IPS-18c (cell line): ENCODE results near the gene SLC47A2.
A peak's percentile ranks its signal among the peaks of the same experiment; 100 is the strongest.

Source experiments
- H3K4me3 ChIP-seq: 2 replicates; pipeline ENCODE4 v1.7.0; 2013; ENCODE audit warnings: low read depth, mild to moderate bottlenecking, low read length, moderate library complexity; ENCODE audit not compliant: insufficient read depth
- H3K9me3 ChIP-seq: one replicate; pipeline ENCODE4 v1.6.1; 2013; ENCODE audit warnings: mild to moderate bottlenecking, low read length, moderate library complexity; ENCODE audit not compliant: control insufficient read depth, insufficient read depth

Gene SLC47A2

GRCh38 chr17:19750020-19750572, 33.7 kb upstream of the SLC47A2 start:
- H3K9me3 ChIP-seq = no peaks in the 10 kb centered on the region
- H3K4me3 ChIP-seq = no peak overlapping the region

GRCh38 chr17:19748807-19749193, 32.4 kb upstream of the SLC47A2 start:
- H3K9me3 ChIP-seq = no peaks in the 10 kb centered on the region
- H3K4me3 ChIP-seq = no peak overlapping the region

GRCh38 chr17:19747829-19748806, 31.7 kb upstream of the SLC47A2 start, which contains the start of gene ALDH3A1:
Gene ALDH3A1, minus strand, starts transcription at chr17:19748298. Its CDS starts 3,169 bp downstream, at chr17:19745129.
- no peak within 1 kb of the TSS for H3K4me3 ChIP-seq

GRCh38 chr17:19747159-19747719, 30.9 kb upstream of the SLC47A2 start:
- Histone ChIP-seq H3K9me3 (no peaks in the 10 kb centered on the region), H3K4me3 (no peak overlapping the region)

More at GRCh38 chr17:19747829-19748806, 31.7 kb upstream of the SLC47A2 start, which contains the start of gene ALDH3A1:
- H3K9me3 ChIP-seq = no peaks in the 10 kb centered on the region

- H3K4me3 ChIP-seq = no peak overlapping the region
These were observed 30.1 kb upstream of the SLC47A2 start for GRCh38 chr17:19746517-19746916.

GRCh38 chr17:19744922-19745757, 28.8 kb upstream of the SLC47A2 start:
- Histone ChIP-seq H3K4me3 (peak overlapping the region; percentile 43; the same call in 1 of the 2 replicates), H3K9me3 (no peaks in the 10 kb centered on the region)

More at GRCh38 chr17:19746517-19746916, 30.1 kb upstream of the SLC47A2 start:
- no peaks in the 10 kb centered on the region for H3K9me3 ChIP-seq

- Histone ChIP-seq H3K4me3 (peak overlapping the region; percentile 43), H3K9me3 (no peaks in the 10 kb centered on the region)
These were observed 28.1 kb upstream of the SLC47A2 start for GRCh38 chr17:19744492-19744891.

- no peaks in the 10 kb centered on the region for H3K9me3 ChIP-seq
- no peak overlapping the region for H3K4me3 ChIP-seq
These were observed 27.0 kb upstream of the SLC47A2 start for GRCh38 chr17:19743101-19744100.

- Histone ChIP-seq H3K9me3 (no peaks in the 10 kb centered on the region), H3K4me3 (no peak overlapping the region)
These were observed 26.1 kb upstream of the SLC47A2 start for GRCh38 chr17:19742495-19742894.

GRCh38 chr17:19741832-19742457, 25.6 kb upstream of the SLC47A2 start:
- Histone ChIP-seq H3K4me3 (no peak overlapping the region), H3K9me3 (no peaks in the 10 kb centered on the region)

- H3K4me3 ChIP-seq = no peak overlapping the region
- H3K9me3 ChIP-seq = no peaks in the 10 kb centered on the region
These were observed 24.5 kb upstream of the SLC47A2 start for GRCh38 chr17:19740933-19741332.

- Histone ChIP-seq H3K4me3 (no peak overlapping the region), H3K9me3 (no peaks in the 10 kb centered on the region)
These were observed 23.1 kb upstream of the SLC47A2 start for GRCh38 chr17:19739241-19740201.

- H3K4me3 ChIP-seq = no peak overlapping the region
- no peaks in the 10 kb centered on the region for H3K9me3 ChIP-seq
These were observed 22.4 kb upstream of the SLC47A2 start for GRCh38 chr17:19738757-19739156.

- H3K4me3 ChIP-seq = no peak overlapping the region
- H3K9me3 ChIP-seq = no peaks in the 10 kb centered on the region
These were observed 21.7 kb upstream of the SLC47A2 start for GRCh38 chr17:19738073-19738449.
